ENCODE measurements around the gene STAC3.
"Not testable (repeated sequence)": the region's sequence is repeated elsewhere in the genome, so short reads cannot be mapped to it uniquely, and the experiment has no call there.

STAC3 gene

GRCh38 chr12:57250956-57251355 lies at the start of gene STAC3:
Gene STAC3, minus strand, starts transcription at chr12:57251187. Its CDS starts 1,551 bp downstream, at chr12:57249636.
- no peak for DNase-seq (ENCODE audit: low read depth in 3 of 3)

GRCh38 chr12:57299514-57300016 lies 48.6 kb upstream of the STAC3 start:
- DNase-seq (ENCODE audit: low read depth in 3 of 3) = no peak

GRCh38 chr12:57296291-57296690 lies 45.3 kb upstream of the STAC3 start:
- DNase-seq (ENCODE audit: low read depth in 3 of 3) = no peak

GRCh38 chr12:57282073-57282472 lies 31.1 kb upstream of the STAC3 start:
- DNase-seq (ENCODE audit: low read depth in 3 of 3) = not testable (repeated sequence)

- DNase-seq (ENCODE audit: low read depth in 3 of 3) = peak; percentile 38 to 61 (median 59)
Measured at GRCh38 chr12:57280211-57281062, 29.4 kb upstream of the STAC3 start.

- no peak for DNase-seq (ENCODE audit: low read depth in 3 of 3)
Measured at GRCh38 chr12:57278465-57279381, 27.7 kb upstream of the STAC3 start.

- DNase-seq (ENCODE audit: low read depth in 3 of 3) = no peak
Measured at GRCh38 chr12:57276935-57277563, 26.1 kb upstream of the STAC3 start.

- not testable (repeated sequence) for DNase-seq (ENCODE audit: low read depth in 3 of 3)
Measured at GRCh38 chr12:57276233-57276632, 25.2 kb upstream of the STAC3 start.

- DNase-seq (ENCODE audit: low read depth in 3 of 3) = no peak
Measured at GRCh38 chr12:57273516-57273915, 22.5 kb upstream of the STAC3 start.

- DNase-seq (ENCODE audit: low read depth in 3 of 3) = no peak
Measured at GRCh38 chr12:57272337-57273151, 21.6 kb upstream of the STAC3 start.

GRCh38 chr12:57270966-57271470 lies 20.0 kb upstream of the STAC3 start:
- DNase-seq (ENCODE audit: low read depth in 3 of 3) = no peak

- no peak for DNase-seq (ENCODE audit: low read depth in 3 of 3)
Measured at GRCh38 chr12:57268264-57268663, 17.3 kb upstream of the STAC3 start.

GRCh38 chr12:57266681-57267080 lies 15.7 kb upstream of the STAC3 start:
- DNase-seq (ENCODE audit: low read depth in 3 of 3) = no peak

- DNase-seq (ENCODE audit: low read depth in 3 of 3) = no peak
Measured at GRCh38 chr12:57263096-57263495, 12.1 kb upstream of the STAC3 start.

GRCh38 chr12:57262126-57262822 lies 11.3 kb upstream of the STAC3 start:
- DNase-seq (ENCODE audit: low read depth in 3 of 3) = no peak

- DNase-seq (ENCODE audit: low read depth in 3 of 3) = no peak
Measured at GRCh38 chr12:57261428-57261865, 10.5 kb upstream of the STAC3 start.

GRCh38 chr12:57260366-57260765 lies 9.4 kb upstream of the STAC3 start:
- no peak for DNase-seq (ENCODE audit: low read depth in 3 of 3)

- DNase-seq (ENCODE audit: low read depth in 3 of 3) = no peak
Measured at GRCh38 chr12:57258977-57259970, 8.3 kb upstream of the STAC3 start.

GRCh38 chr12:57255916-57256315 lies 4.9 kb upstream of the STAC3 start:
- no peak for DNase-seq (ENCODE audit: low read depth in 3 of 3)
